Left lung (tissue), 10 donors: Measurements from ENCODE around the gene RAB19. TPM values are rescaled to one million over a fixed set of nuclear protein-coding genes. Genes with fewer than 3 reads are reported as not detected.

ENCODE experiments used
- ATAC-seq: fragments of 200-7000 bp; cut with Tn5 transposase; one replicate; pipeline ENCODE4 v1.9.1; 2020; ENCODE audit warnings: moderate library complexity
- DNase-seq, 4 donors: peaks; one replicate each; pipeline ENCODE4 v3.0.0-alpha.2; 2013 to 2020
- H3K27ac ChIP-seq, 2 donors: fragments of 200-600 bp; sonication (generic) in 1 of 2; one replicate each; pipeline versions ENCODE4 v1.5.0 to v1.8.0; 2020 to 2021
- H3K27me3 ChIP-seq, 2 donors: fragments of 200-600 bp; sonication (generic) in 1 of 2; one replicate each; pipeline versions ENCODE4 v1.5.0 to v1.8.0; 2020 to 2021
- H3K36me3 ChIP-seq, 2 donors: fragments of 200-600 bp; sonication (generic) in 1 of 2; one replicate each; pipeline versions ENCODE4 v1.5.0 to v1.8.0; 2020 to 2021
- H3K4me1 ChIP-seq, 2 donors: fragments of 200-600 bp; one replicate each; pipeline ENCODE4 v1.8.0; 2021
- H3K4me3 ChIP-seq, 2 donors: fragments of 200-600 bp; sonication (generic) in 1 of 2; one replicate each; pipeline versions ENCODE4 v1.5.0 to v1.8.0; 2020 to 2021; ENCODE audit warnings: mild to moderate bottlenecking in 1 of 2
- H3K9me3 ChIP-seq, 2 donors: fragments of 200-600 bp; sonication (generic) in 1 of 2; one replicate each; pipeline versions ENCODE4 v1.5.0 to v1.8.0; 2020 to 2021
- intact Hi-C, 2 donors: fragments of 100-400 bp; cut with DNase I; formaldehyde crosslinking; loops; one replicate each; pipeline versions ENCODE4 v1.11.2 to v1.14.2; 2022
- polyA plus RNA-seq, 6 donors: library from polyadenylated mRNA; unstranded; fragments of 120-200 nt; gene quantifications; one replicate each; pipeline ENCODE4 v1.2.1, GENCODE V29; 2013; ENCODE audit not compliant: insufficient read length in 6 of 6
- total RNA-seq, 2 donors: library from RNA; stranded (reverse); fragmentation: NEBNext Ultra II Directional; extraction: Animal tissue kit (Norgen Biotek cat#: 25700); gene quantifications; one replicate each; pipeline ENCODE4 v1.2.1, GENCODE V29; 2021
- TF ChIP-seq, protein P1 (sequence below), 2 donors: fragments of 200-600 bp; sonication (generic) in 1 of 2; IDR thresholded peaks; one replicate each; pipeline versions ENCODE4 v1.5.0 to v1.8.0; 2021; ENCODE audit warnings: antibody characterized with exemption in 2 of 2
- donor health status: DM: no; HTN: yes; CAD: no.
- donor health status: DM: no; HTN: no; CAD: no.

The RAB19 gene
- total and polyA plus RNA-seq, 8 donors = 0.97 to 5.1 (median 1.5) TPM

DNA sequence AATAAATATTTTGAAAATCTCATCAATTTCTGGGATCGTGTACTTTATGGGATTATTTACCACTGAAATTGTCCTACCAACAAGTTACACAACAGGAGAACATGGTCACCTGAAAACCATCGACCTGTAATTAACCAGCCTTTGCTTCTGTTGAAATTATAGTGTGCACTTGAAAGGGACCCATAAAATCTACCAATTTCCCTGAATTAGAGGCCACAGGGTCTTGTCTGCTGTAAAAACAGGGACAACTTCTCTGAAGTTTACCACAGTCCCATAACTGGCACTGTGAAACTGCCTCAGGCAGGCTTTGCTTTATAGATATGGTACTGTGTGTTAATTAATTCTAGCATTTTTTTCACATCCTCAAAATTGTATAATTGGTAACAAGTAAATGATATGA lies 37.7 kb downstream of the RAB19 start:
- no peak for ATAC-seq
- H3K4me1 ChIP-seq = no peaks in the 10 kb centered on the region
- no peaks in the 10 kb centered on the region for H3K36me3 ChIP-seq
- TF ChIP-seq, protein P1, sequence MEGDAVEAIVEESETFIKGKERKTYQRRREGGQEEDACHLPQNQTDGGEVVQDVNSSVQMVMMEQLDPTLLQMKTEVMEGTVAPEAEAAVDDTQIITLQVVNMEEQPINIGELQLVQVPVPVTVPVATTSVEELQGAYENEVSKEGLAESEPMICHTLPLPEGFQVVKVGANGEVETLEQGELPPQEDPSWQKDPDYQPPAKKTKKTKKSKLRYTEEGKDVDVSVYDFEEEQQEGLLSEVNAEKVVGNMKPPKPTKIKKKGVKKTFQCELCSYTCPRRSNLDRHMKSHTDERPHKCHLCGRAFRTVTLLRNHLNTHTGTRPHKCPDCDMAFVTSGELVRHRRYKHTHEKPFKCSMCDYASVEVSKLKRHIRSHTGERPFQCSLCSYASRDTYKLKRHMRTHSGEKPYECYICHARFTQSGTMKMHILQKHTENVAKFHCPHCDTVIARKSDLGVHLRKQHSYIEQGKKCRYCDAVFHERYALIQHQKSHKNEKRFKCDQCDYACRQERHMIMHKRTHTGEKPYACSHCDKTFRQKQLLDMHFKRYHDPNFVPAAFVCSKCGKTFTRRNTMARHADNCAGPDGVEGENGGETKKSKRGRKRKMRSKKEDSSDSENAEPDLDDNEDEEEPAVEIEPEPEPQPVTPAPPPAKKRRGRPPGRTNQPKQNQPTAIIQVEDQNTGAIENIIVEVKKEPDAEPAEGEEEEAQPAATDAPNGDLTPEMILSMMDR (IDR thresholded peaks at IDR 0.05) = no peak
- no peaks in the 10 kb centered on the region for H3K9me3 ChIP-seq
- H3K4me3 ChIP-seq = no peak overlapping the region
- intact Hi-C loops = no loop called here
- H3K27ac ChIP-seq = no peak overlapping the region
- H3K27me3 ChIP-seq = no peaks in the 10 kb centered on the region
- DNase-seq = no peak

DNA sequence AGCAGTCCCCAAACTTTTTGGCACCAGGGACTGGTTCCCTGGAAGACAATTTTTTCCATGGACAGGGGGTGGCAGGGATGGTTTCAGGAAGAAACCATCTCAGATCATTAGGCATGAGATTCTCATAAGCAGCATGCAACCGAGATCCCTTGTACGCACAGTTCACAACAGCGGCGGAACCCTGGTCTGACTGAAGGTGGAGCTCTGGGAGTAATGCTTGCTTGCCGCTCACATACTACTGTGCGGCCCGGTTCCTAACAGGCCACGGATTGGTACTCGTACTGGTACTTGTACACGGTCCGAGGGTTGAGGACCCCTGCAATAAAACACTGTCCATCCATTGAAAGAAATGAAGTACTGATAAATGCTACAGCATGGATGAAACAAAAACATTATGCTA lies 42.6 kb downstream of the RAB19 start:
- Histone ChIP-seq H3K27ac (no peak overlapping the region), H3K4me1 (peaks cover 0 to 21% of the 10 kb centered on the region in 2 donors), H3K4me3 (no peak overlapping the region), H3K9me3 (no peaks in the 10 kb centered on the region), H3K36me3 (no peaks in the 10 kb centered on the region), H3K27me3 (no peaks in the 10 kb centered on the region)
- ATAC-seq (no peak), DNase-seq (no peak)
- intact Hi-C loops = no loop called here
- TF ChIP-seq, protein P1 (IDR thresholded peaks at IDR 0.05) = no peak

DNA sequence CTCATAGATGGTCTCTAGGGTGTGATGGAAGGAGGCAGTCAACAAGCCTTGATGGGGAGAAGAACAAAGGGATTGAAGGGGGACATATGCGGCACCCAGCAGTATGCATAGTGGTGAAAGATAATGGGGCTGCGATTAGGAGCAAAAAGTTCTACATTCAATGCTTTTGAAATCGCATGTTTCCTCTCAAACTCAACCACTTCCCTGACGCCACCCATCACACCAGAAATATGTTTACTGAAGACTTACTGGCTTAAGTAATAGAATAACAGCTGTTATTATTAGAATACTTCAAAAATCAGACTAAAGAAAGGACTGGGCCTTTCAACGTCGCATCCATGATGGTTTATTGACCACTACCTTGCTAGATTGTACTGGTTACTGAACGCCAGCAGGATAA lies 44.0 kb downstream of the RAB19 start:
- peaks cover 0 to 12% of the 10 kb centered on the region in 2 donors for H3K36me3 ChIP-seq
- no peak overlapping the region for H3K4me3 ChIP-seq
- H3K9me3 ChIP-seq = no peaks in the 10 kb centered on the region
- no peaks in the 10 kb centered on the region for H3K27me3 ChIP-seq
- intact Hi-C loops = no loop called here
- ATAC-seq (no peak), DNase-seq (no peak)
- TF ChIP-seq, protein P1 (IDR thresholded peaks at IDR 0.05) = no peak
- H3K4me1 ChIP-seq = peaks cover 0 to 21% of the 10 kb centered on the region in 2 donors
- peak overlapping the region in 1 of 2 donors; percentile 53 for H3K27ac ChIP-seq

DNA sequence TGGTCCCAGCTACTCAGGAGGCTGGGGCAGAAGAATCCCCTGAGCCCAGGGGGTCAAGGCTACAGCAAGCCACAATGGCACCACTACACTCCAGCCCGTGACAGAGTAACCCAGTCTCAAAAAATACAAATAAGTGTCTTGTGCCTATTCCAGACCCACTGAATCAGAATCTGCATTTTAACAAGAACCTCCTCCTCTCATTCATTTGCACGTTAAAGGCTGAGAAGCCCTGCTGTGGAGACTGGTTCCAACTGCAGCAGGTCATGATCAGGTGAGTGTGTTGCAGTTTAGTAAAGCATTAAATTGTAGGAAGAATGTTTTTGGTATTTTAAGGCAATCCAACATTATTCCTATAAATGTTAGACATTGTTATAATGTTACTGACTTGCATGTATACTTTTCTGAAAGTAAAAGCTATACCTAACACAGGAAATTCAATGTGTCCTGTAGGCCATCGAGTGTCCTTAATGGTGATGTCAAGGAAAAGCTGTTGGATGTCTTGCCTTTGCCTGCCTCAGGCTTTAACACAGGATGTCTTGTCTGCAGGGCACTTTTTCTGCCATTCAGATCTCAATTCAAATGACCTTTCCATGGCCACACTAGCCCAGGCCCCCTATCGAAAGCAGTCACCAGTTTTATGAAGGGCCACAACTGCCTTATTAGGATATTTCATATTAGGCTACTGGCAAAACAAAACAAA lies 45.1 kb downstream of the RAB19 start:
- ATAC-seq = no peak
- Histone ChIP-seq H3K36me3 (peaks cover 0 to 23% of the 10 kb centered on the region in 2 donors), H3K4me1 (peaks cover 0 to 21% of the 10 kb centered on the region in 2 donors), H3K27me3 (no peaks in the 10 kb centered on the region), H3K27ac (no peak overlapping the region), H3K9me3 (no peaks in the 10 kb centered on the region), H3K4me3 (no peak overlapping the region)
- no peak for DNase-seq
- intact Hi-C loops = no loop called here
- TF ChIP-seq, protein P1 (IDR thresholded peaks at IDR 0.05) = no peak

DNA sequence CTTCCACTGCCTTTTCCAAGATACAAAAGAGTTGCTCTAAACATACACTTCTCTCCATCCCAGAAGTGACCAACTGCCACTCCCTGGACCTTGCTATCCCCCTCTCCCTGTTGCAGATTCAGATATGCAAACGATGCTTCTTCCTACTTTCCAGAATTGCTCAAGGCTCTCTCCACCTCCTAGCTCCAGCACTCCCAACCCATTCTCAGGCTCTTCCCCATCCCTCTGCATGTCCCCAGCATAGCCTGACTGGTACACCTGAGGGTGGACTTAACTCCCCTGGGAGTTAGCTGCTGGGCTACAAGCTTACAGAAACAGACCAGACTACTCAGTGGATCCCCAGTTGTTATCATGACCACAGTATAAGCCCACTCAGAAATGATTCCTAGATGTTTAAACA lies 47.9 kb downstream of the RAB19 start:
- DNase-seq (no peak), ATAC-seq (no peak)
- peaks cover 0 to 28% of the 10 kb centered on the region in 2 donors for H3K4me1 ChIP-seq
- TF ChIP-seq, protein P1 (IDR thresholded peaks at IDR 0.05) = no peak
- intact Hi-C loops = no loop called here
- H3K27me3 ChIP-seq = no peaks in the 10 kb centered on the region
- no peak overlapping the region for H3K27ac ChIP-seq
- no peaks in the 10 kb centered on the region for H3K9me3 ChIP-seq
- peaks cover 9 to 51% of the 10 kb centered on the region in 2 donors for H3K36me3 ChIP-seq
- no peak overlapping the region for H3K4me3 ChIP-seq
